Measurements from ENCODE around the gene PLXNA3. TPM values are rescaled to one million over a fixed set of nuclear protein-coding genes. Genes with fewer than 3 reads are reported as not detected.

Gene PLXNA3
- total and polyA plus RNA-seq, 10 of the 15 experiments (the other 5 are each of a cell fraction or from before 2014, with no cell fraction given), result 0.26 to 26.8 (median 3.4) TPM

DNA sequence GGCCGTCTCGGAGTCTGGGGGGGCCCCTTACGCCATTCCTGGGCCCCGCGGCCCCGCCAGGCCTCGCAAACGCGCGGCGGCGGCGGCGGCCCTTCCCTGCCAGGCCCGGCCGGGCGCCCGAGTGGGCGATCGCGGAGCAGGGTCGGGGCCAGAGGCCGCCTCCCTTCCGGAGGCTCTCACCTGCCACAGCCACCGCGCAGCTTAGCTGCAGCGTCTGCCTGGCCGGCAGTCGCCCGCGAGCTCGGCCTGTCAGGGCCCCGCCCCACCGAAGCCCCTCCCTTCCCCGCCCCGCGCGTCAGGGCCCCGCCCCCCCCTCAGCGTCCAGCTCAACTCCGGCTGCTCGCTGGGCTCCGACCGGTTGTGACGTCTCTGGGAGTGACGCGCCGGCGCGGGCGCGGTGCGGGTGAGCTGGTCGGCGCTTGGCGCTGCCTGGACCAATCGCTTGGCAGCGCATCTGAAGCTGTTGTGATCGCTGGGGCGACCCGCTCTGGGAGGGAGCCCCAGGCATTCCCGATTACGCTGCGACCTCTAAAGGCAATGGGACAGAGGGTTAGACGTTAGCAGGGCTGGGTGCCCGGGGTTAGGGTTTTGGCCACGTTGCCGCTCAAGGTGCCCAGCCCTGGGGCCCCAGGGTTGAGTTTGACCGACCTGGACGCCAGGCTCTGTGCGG, 32.5 kb downstream of the PLXNA3 start, which contains the start of gene SLC10A3 (continued):
- TF ChIP-seq, protein P1, sequence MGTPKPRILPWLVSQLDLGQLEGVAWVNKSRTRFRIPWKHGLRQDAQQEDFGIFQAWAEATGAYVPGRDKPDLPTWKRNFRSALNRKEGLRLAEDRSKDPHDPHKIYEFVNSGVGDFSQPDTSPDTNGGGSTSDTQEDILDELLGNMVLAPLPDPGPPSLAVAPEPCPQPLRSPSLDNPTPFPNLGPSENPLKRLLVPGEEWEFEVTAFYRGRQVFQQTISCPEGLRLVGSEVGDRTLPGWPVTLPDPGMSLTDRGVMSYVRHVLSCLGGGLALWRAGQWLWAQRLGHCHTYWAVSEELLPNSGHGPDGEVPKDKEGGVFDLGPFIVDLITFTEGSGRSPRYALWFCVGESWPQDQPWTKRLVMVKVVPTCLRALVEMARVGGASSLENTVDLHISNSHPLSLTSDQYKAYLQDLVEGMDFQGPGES (IDR thresholded peaks at IDR 0.05), result no peak
- no peak for TF ChIP-seq CHD1 (IDR thresholded peaks at IDR 0.05; ENCODE audit: low read depth, low read length)
- TF ChIP-seq, protein P2, sequence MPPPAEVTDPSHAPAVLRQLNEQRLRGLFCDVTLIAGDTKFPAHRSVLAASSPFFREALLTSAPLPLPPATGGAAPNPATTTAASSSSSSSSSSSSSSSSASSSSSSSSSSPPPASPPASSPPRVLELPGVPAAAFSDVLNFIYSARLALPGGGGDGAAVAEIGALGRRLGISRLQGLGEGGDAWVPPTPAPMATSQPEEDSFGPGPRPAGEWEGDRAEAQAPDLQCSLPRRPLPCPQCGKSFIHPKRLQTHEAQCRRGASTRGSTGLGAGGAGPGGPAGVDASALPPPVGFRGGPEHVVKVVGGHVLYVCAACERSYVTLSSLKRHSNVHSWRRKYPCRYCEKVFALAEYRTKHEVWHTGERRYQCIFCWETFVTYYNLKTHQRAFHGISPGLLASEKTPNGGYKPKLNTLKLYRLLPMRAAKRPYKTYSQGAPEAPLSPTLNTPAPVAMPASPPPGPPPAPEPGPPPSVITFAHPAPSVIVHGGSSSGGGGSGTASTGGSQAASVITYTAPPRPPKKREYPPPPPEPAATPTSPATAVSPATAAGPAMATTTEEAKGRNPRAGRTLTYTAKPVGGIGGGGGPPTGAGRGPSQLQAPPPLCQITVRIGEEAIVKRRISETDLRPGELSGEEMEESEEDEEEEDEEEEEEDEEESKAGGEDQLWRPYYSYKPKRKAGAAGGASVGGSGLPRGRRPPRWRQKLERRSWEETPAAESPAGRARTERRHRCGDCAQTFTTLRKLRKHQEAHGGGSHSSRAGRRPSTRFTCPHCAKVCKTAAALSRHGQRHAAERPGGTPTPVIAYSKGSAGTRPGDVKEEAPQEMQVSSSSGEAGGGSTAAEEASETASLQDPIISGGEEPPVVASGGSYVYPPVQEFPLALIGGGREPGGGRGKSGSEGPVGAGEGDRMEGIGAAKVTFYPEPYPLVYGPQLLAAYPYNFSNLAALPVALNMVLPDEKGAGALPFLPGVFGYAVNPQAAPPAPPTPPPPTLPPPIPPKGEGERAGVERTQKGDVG (CRISPR knock-in tag; IDR thresholded peaks at IDR 0.05), result no peak
- TF ChIP-seq POU2F2 (IDR thresholded peaks at IDR 0.05; ENCODE audit: borderline replicate concordance, low read depth, low read length), result peak; percentile 53; the same call in 1 of the 3 replicates
- no peak for TF ChIP-seq BCL11A (IDR thresholded peaks at IDR 0.05; ENCODE audit: low read depth, low read length)

DNA sequence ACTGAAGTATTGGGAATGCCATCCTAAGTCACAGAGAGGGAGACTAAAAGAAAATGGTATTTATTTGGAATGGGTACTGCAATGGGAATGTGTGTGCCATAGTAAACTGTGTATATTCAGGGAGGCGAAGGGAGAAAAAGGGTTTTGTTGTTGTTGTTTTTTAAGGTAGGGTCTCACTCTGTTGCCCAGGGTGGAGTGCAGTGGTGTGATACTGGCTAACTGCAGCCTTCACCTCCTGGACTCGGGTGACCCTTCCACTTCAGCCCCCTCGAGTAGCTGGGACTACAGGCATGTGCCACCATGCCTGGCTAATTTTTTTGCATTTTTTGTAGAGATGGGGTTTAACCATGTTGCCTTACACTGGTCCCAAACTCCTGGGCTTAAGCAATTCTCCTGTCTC, 36.6 kb downstream of the PLXNA3 start:
- POLR2A ChIA-PET, result interaction anchor here (0.6 to 0.7 kb wide), 2 partner anchors 54 to 91 kb away, joined by 3 to 11 read pairs; no protein-coding TSS in a partner anchor
- H3K79me2 ChIP-seq (ENCODE audit: control insufficient read depth, insufficient read depth, low read length), result peaks cover 1% of the 10 kb centered on the region; the same call in 1 of the 2 replicates
- CTCF ChIA-PET, result no interaction called here
- H4K20me1 ChIP-seq (ENCODE audit: control insufficient read depth, insufficient read depth), result no peaks in the 10 kb centered on the region
- H3K9ac ChIP-seq (ENCODE audit: control insufficient read depth, insufficient read depth, low read length), result no peak overlapping the region
- H3K27me3 ChIP-seq (replicated peaks in 1 of 2; ENCODE audit: control insufficient read depth in 2 of 2, insufficient read depth in 2 of 2, low read length in 1 of 2), result no peaks in the 10 kb centered on the region
- no peak overlapping the region for H3K4me2 ChIP-seq (ENCODE audit: control insufficient read depth, insufficient read depth)
- no peak for FAIRE-seq
- no peak overlapping the region for H3K27ac ChIP-seq (ENCODE audit: control insufficient read depth, insufficient read depth)
- no peak overlapping the region for H3K4me3 ChIP-seq
- TF ChIP-seq SMARCA5 (IDR thresholded peaks at IDR 0.05) (no peak), RELA (IDR thresholded peaks at IDR 0.05; ENCODE audit: borderline replicate concordance, partially characterized antibody) (no peak)
- no peak overlapping the region for H2AFZ ChIP-seq (ENCODE audit: control insufficient read depth, low read depth, low read length)
- H3K9me3 ChIP-seq (replicated peaks; ENCODE audit: control insufficient read depth, insufficient read depth, low read length), result no peaks in the 10 kb centered on the region; the same call in 2 of the 3 replicates
- intact Hi-C loops (cut with micrococcal nuclease; ENCODE audit: unreplicated experiment) (no loop called here), in situ Hi-C loops (cut with MboI) (no loop called here)
- no TSS peak for BruUV-seq (replicated peaks)
- peaks cover 7% of the 10 kb centered on the region for H3K4me1 ChIP-seq (ENCODE audit: control insufficient read depth, insufficient read depth, low read length)
- RAD21 ChIA-PET (ENCODE audit: unreplicated experiment), result no interaction called here
- SMC1A ChIA-PET (ENCODE audit: uncharacterized antibody, unreplicated experiment), result no interaction called here
- DNase-seq (ENCODE audit: low read depth, low spot score), result no peak
- WGBS (ENCODE audit: insufficient coverage, insufficient replicate concordance, low lambda C conversion rate, missing lambda C conversion rate), result 21% methylated on average over 3 of the region's 3 CpGs
- H3K36me3 ChIP-seq (ENCODE audit: control insufficient read depth in 2 of 2, insufficient read depth in 2 of 2, low read length in 1 of 2), result no peaks in the 10 kb centered on the region
- ATAC-seq, result no peak
